H9 (cell line): ENCODE data around the gene C20orf96. TPM values are rescaled to one million over a fixed set of nuclear protein-coding genes. Genes with fewer than 3 reads are reported as not detected.

Experiments
- DNase-seq: peaks from one replicate; pipeline ENCODE4 v3.0.0-alpha.2; 2017
- H2AFZ ChIP-seq: one replicate; pipeline ENCODE4 v1.6.1; 2013; ENCODE audit warnings: mild to moderate bottlenecking, low read length, control low read depth, moderate library complexity
- H2AK5ac ChIP-seq: 2 replicates; pipeline ENCODE4 v1.6.1; 2013; ENCODE audit warnings: low read length, control low read depth, mixed read lengths; ENCODE audit not compliant: insufficient read length
- H2BK120ac ChIP-seq: one replicate; pipeline ENCODE4 v1.6.1; 2013; ENCODE audit warnings: low read depth, mild to moderate bottlenecking, low read length, control low read depth, inconsistent platforms; ENCODE audit not compliant: poor library complexity, severe bottlenecking
- H2BK12ac ChIP-seq: 2 replicates; pipeline ENCODE4 v1.6.1; 2013; ENCODE audit warnings: low read length, control low read depth, mixed read lengths, low read depth; ENCODE audit not compliant: insufficient read length
- H2BK15ac ChIP-seq: 2 replicates; pipeline ENCODE4 v1.6.1; 2013; ENCODE audit warnings: low read depth, low read length, control low read depth
- H2BK20ac ChIP-seq: one replicate; pipeline ENCODE4 v1.6.1; 2013; ENCODE audit warnings: low read depth, mild to moderate bottlenecking, low read length, control low read depth, inconsistent platforms; ENCODE audit not compliant: poor library complexity, severe bottlenecking
- H2BK5ac ChIP-seq: 2 replicates; pipeline ENCODE4 v1.6.1; 2013; ENCODE audit warnings: low read length, control low read depth, mixed read lengths; ENCODE audit not compliant: insufficient read length
- H3K14ac ChIP-seq: 2 replicates; pipeline ENCODE4 v1.6.1; 2013; ENCODE audit warnings: low read length, control low read depth; ENCODE audit not compliant: insufficient read depth
- H3K18ac ChIP-seq: 2 replicates; pipeline ENCODE4 v1.6.1; 2013; ENCODE audit warnings: low read depth, mild to moderate bottlenecking, mixed read lengths, low read length, control low read depth; ENCODE audit not compliant: insufficient read length
- H3K23ac ChIP-seq: 2 replicates; pipeline ENCODE4 v1.6.1; 2013; ENCODE audit warnings: low read length, control low read depth, mixed read lengths, low read depth; ENCODE audit not compliant: insufficient read length
- H3K23me2 ChIP-seq: 2 replicates; pipeline ENCODE4 v1.6.1; 2013; ENCODE audit warnings: low read depth, mild to moderate bottlenecking, mixed read lengths, low read length, control low read depth; ENCODE audit not compliant: insufficient read length, poor library complexity, severe bottlenecking
- H3K27ac ChIP-seq: 2 replicates; pipeline ENCODE4 v1.5.1; 2013; ENCODE audit warnings: low read length, control low read depth, mixed read lengths, low read depth; ENCODE audit not compliant: insufficient read length
- H3K27me3 ChIP-seq: 2 replicates; pipeline ENCODE4 v1.6.1; 2013; ENCODE audit warnings: low read length, control low read depth, inconsistent platforms; ENCODE audit not compliant: insufficient read depth
- H3K4ac ChIP-seq: 2 replicates; pipeline ENCODE4 v1.6.1; 2013; ENCODE audit warnings: low read depth, mild to moderate bottlenecking, control low read depth, inconsistent platforms, low read length, moderate library complexity
- H3K4me1 ChIP-seq: 2 replicates; pipeline ENCODE4 v1.6.1; 2013; ENCODE audit warnings: low read length, control low read depth, inconsistent platforms; ENCODE audit not compliant: insufficient read depth
- H3K4me2 ChIP-seq: 2 replicates; pipeline ENCODE4 v1.6.1; 2013; ENCODE audit warnings: low read length, control low read depth, mixed read lengths; ENCODE audit not compliant: insufficient read length, insufficient read depth
- H3K56ac ChIP-seq: 2 replicates; pipeline ENCODE4 v1.6.1; 2013; ENCODE audit warnings: low read depth, mild to moderate bottlenecking, mixed read lengths, low read length, control low read depth; ENCODE audit not compliant: insufficient read length
- H3K79me1 ChIP-seq: 2 replicates; pipeline ENCODE4 v1.6.1; 2013; ENCODE audit warnings: low read depth, mild to moderate bottlenecking, moderate library complexity, low read length, control low read depth, inconsistent platforms; ENCODE audit not compliant: insufficient read depth, poor library complexity, severe bottlenecking
- H3K79me2 ChIP-seq: 2 replicates; pipeline ENCODE4 v1.6.1; 2013; ENCODE audit warnings: low read length, control low read depth, inconsistent platforms; ENCODE audit not compliant: insufficient read depth
- H3K9ac ChIP-seq: 2 replicates; pipeline ENCODE4 v1.6.1; 2013; ENCODE audit warnings: low read length, control low read depth, mixed read lengths; ENCODE audit not compliant: insufficient read length; ENCODE audit errors: extremely low read depth
- H3K9me3 ChIP-seq: one replicate; pipeline ENCODE4 v1.6.1; 2013; ENCODE audit warnings: low read depth, low read length, inconsistent platforms; ENCODE audit not compliant: control insufficient read depth
- H3T11ph ChIP-seq: one replicate; pipeline ENCODE4 v1.6.1; 2013; ENCODE audit warnings: mild to moderate bottlenecking, low read length, control low read depth, inconsistent platforms
- H4K20me1 ChIP-seq: one replicate; pipeline ENCODE4 v1.6.1; 2013; ENCODE audit not compliant: control insufficient read depth, insufficient read length, insufficient read depth
- H4K5ac ChIP-seq: 2 replicates; pipeline ENCODE4 v1.6.1; 2013; ENCODE audit warnings: low read depth, mild to moderate bottlenecking, mixed read lengths, low read length, control low read depth; ENCODE audit not compliant: insufficient read length
- H4K8ac ChIP-seq: replicated peaks from 2 replicates; pipeline ENCODE4 v1.6.1; 2013; ENCODE audit warnings: low read length, control low read depth, mixed read lengths, low read depth; ENCODE audit not compliant: insufficient read length
- H4K91ac ChIP-seq: 2 replicates; pipeline ENCODE4 v1.6.1; 2013; ENCODE audit warnings: low read depth, mild to moderate bottlenecking, moderate library complexity, mixed read lengths, low read length, control low read depth; ENCODE audit not compliant: insufficient read length
- H3K27ac Mint-ChIP-seq, 3 experiments: 2 replicates in 2 of 3; 3 replicates in 1 of 3; pipeline ENCODE4 v1.8.0; 2020 to 2021; ENCODE audit warnings: mixed read lengths in 3 of 3, mild to moderate bottlenecking in 1 of 3, moderate library complexity in 1 of 3
- H3K27me3 Mint-ChIP-seq: 2 replicates; pipeline ENCODE4 v1.8.0; 2021; ENCODE audit warnings: low read depth, mild to moderate bottlenecking, moderate library complexity, mixed read lengths
- H3K36me3 Mint-ChIP-seq, 3 experiments: 2 replicates in 2 of 3; 3 replicates in 1 of 3; pipeline ENCODE4 v1.8.0; 2020 to 2021; ENCODE audit warnings: low read depth in 3 of 3, mixed read lengths in 3 of 3; ENCODE audit not compliant: insufficient read depth in 1 of 3
- H3K4me1 Mint-ChIP-seq, 2 experiments: 2 replicates each; pipeline ENCODE4 v1.8.0; 2020; ENCODE audit warnings: mixed read lengths in 2 of 2
- H3K4me3 Mint-ChIP-seq, 2 experiments: 2 replicates in 1 of 2; 3 replicates in 1 of 2; pipeline ENCODE4 v1.8.0; 2020 to 2021; ENCODE audit warnings: mild to moderate bottlenecking in 2 of 2, mixed read lengths in 2 of 2, moderate library complexity in 1 of 2
- H3K9me3 Mint-ChIP-seq, 2 experiments: 2 replicates in 1 of 2; 3 replicates in 1 of 2; pipeline ENCODE4 v1.8.0; 2020; ENCODE audit warnings: mild to moderate bottlenecking in 2 of 2, mixed read lengths in 2 of 2, moderate library complexity in 1 of 2
- CTCF ChIP-seq: fragments of 200-600 bp; sonication (generic); conservative IDR thresholded peaks from 3 replicates; pipeline ENCODE4 v1.8.0; 2021; ENCODE audit warnings: antibody characterized with exemption, mild to moderate bottlenecking
- WGBS: extraction: QIAGEN DNeasy Blood & Tissue Kit; methylation state at CpG from one replicate; pipeline ENCODE4 v1.1.7; 2013; ENCODE audit warnings: missing lambda C conversion rate, low lambda C conversion rate, mixed read lengths; ENCODE audit not compliant: insufficient read length; ENCODE audit errors: extremely low coverage; 5-methylcytosine and 5-hydroxymethylcytosine counted together
- total RNA-seq: library from RNA; stranded (reverse); gene quantifications from 2 replicates; pipeline ENCODE4 v1.2.1, GENCODE V29; 2021

C20orf96 gene
- total RNA-seq, 1 experiment from 2014 or later, result 14.5 TPM

- no peak overlapping the region for H3K27ac Mint-ChIP-seq
- H2BK5ac ChIP-seq, result no peak overlapping the region
- no peaks in the 10 kb centered on the region for H3K4me1 ChIP-seq
- H3K23ac ChIP-seq, result no peak overlapping the region
- no peak overlapping the region for H3K4ac ChIP-seq
- H3T11ph ChIP-seq, result no peak overlapping the region
- H4K5ac ChIP-seq, result no peak overlapping the region
- H3K79me1 ChIP-seq, result no peaks in the 10 kb centered on the region
- H3K23me2 ChIP-seq, result no peaks in the 10 kb centered on the region
- no peaks in the 10 kb centered on the region for H4K20me1 ChIP-seq
- no peaks in the 10 kb centered on the region for H3K79me2 ChIP-seq
- no peak overlapping the region for H3K14ac ChIP-seq
- H3K9me3 ChIP-seq, result no peaks in the 10 kb centered on the region
- H3K4me2 ChIP-seq, result no peak overlapping the region
- no peak for DNase-seq
- TF ChIP-seq CTCF, result no peak
- no peak overlapping the region for H3K9ac ChIP-seq
- H3K56ac ChIP-seq, result no peak overlapping the region
- H3K4me3 Mint-ChIP-seq, result no peak overlapping the region
- H3K9me3 Mint-ChIP-seq, result peaks cover 0 to 1% of the 10 kb centered on the region in 2 experiments; a peak in 1 of 5 replicates
- H2AFZ ChIP-seq, result no peak overlapping the region
- H2BK12ac ChIP-seq, result no peak overlapping the region
- H2AK5ac ChIP-seq, result no peak overlapping the region
- no peak overlapping the region for H4K8ac ChIP-seq
- H3K27me3 ChIP-seq, result peaks cover 3% of the 10 kb centered on the region; the same call in 1 of the 2 replicates
- no peak overlapping the region for H2BK15ac ChIP-seq
- H3K27me3 Mint-ChIP-seq, result peaks cover 93% of the 10 kb centered on the region
- H3K27ac ChIP-seq, result no peak overlapping the region
- WGBS, result no CpG with 5 or more reads among the region's 4 CpGs
- no peaks in the 10 kb centered on the region for H3K36me3 Mint-ChIP-seq
- H3K4me1 Mint-ChIP-seq, result peaks cover 2 to 3% of the 10 kb centered on the region in 2 experiments; a peak in 2 of 4 replicates
- no peak overlapping the region for H3K18ac ChIP-seq
- H2BK120ac ChIP-seq, result no peak overlapping the region
- H2BK20ac ChIP-seq, result no peak overlapping the region
- H4K91ac ChIP-seq, result no peak overlapping the region
Measured at GRCh38 chr20:237489-237888, 53.1 kb downstream of the C20orf96 start.
